DOHH2 (cell line): ENCODE data around the gene BRIP1.

Source experiments
- H3F3A ChIP-seq: fragments of 200-600 bp; sonication (generic), shearing (Covaris generic); 2 replicates; pipeline ENCODE4 v1.6.0; 2016; ENCODE audit warnings: antibody characterized with exemption, mild to moderate bottlenecking; ENCODE audit not compliant: control insufficient read depth, insufficient read depth
- H3K27ac ChIP-seq: fragments of 200-600 bp; sonication (generic); 2 replicates; pipeline ENCODE4 v1.5.1; 2014; ENCODE audit warnings: low read depth, mild to moderate bottlenecking, low read length, moderate library complexity
- H3K27me3 ChIP-seq: fragments of 200-600 bp; sonication (generic); 2 replicates; pipeline ENCODE4 v1.6.1; 2014; ENCODE audit warnings: mild to moderate bottlenecking, low read length, mixed read lengths; ENCODE audit not compliant: control insufficient read depth
- H3K36me3 ChIP-seq: fragments of 200-600 bp; sonication (generic); 2 replicates; pipeline ENCODE4 v1.6.1; 2014; ENCODE audit warnings: mild to moderate bottlenecking, low read length, moderate library complexity, mixed read lengths; ENCODE audit not compliant: control insufficient read depth
- H3K4me1 ChIP-seq: fragments of 200-600 bp; sonication (generic); 2 replicates; pipeline ENCODE4 v1.6.1; 2014; ENCODE audit warnings: mild to moderate bottlenecking, low read length, mixed read lengths; ENCODE audit not compliant: control insufficient read depth
- H3K4me2 ChIP-seq: fragments of 200-600 bp; sonication (generic); 2 replicates; pipeline ENCODE4 v1.6.0; 2014; ENCODE audit warnings: mild to moderate bottlenecking, low read length, moderate library complexity
- H3K4me3 ChIP-seq: fragments of 200-600 bp; sonication (generic); 2 replicates; pipeline ENCODE4 v1.5.1; 2014; ENCODE audit warnings: mild to moderate bottlenecking, low read length, mixed read lengths
- H3K79me2 ChIP-seq: fragments of 200-600 bp; sonication (generic); 2 replicates; pipeline ENCODE4 v1.6.1; 2014; ENCODE audit warnings: mild to moderate bottlenecking, low read length, mixed read lengths; ENCODE audit not compliant: control insufficient read depth
- H3K9me2 ChIP-seq: fragments of 200-600 bp; sonication (generic); replicated peaks from 2 replicates; pipeline ENCODE4 v1.6.1; 2014; ENCODE audit warnings: mild to moderate bottlenecking, low read length, mixed read lengths; ENCODE audit not compliant: control insufficient read depth
- H3K9me3 ChIP-seq: fragments of 200-600 bp; sonication (generic); 2 replicates; pipeline ENCODE4 v1.6.1; 2014; ENCODE audit warnings: antibody characterized with exemption, low read length, mixed read lengths; ENCODE audit not compliant: control insufficient read depth, insufficient read depth
- H4K20me1 ChIP-seq: fragments of 200-600 bp; sonication (generic); 2 replicates; pipeline ENCODE4 v1.6.0; 2014; ENCODE audit warnings: low read depth, mild to moderate bottlenecking, antibody characterized with exemption, low read length, moderate library complexity; ENCODE audit not compliant: control insufficient read depth, insufficient read depth
- EZH2phosphoT487 ChIP-seq: fragments of 200-600 bp; sonication (generic); IDR thresholded peaks from 2 replicates; pipeline ENCODE4 v1.6.1; 2017; ENCODE audit warnings: borderline replicate concordance, mild to moderate bottlenecking, antibody characterized with exemption, low read length, moderate library complexity, mixed read lengths
- TF ChIP-seq, protein P1 (sequence below): fragments of 200-600 bp; sonication (generic); IDR thresholded peaks from one replicate; pipeline ENCODE4 v1.5.1; 2014; ENCODE audit warnings: antibody characterized with exemption, mild to moderate bottlenecking, low read depth, low read length; ENCODE audit not compliant: poor library complexity, severe bottlenecking

BRIP1 gene

DNA sequence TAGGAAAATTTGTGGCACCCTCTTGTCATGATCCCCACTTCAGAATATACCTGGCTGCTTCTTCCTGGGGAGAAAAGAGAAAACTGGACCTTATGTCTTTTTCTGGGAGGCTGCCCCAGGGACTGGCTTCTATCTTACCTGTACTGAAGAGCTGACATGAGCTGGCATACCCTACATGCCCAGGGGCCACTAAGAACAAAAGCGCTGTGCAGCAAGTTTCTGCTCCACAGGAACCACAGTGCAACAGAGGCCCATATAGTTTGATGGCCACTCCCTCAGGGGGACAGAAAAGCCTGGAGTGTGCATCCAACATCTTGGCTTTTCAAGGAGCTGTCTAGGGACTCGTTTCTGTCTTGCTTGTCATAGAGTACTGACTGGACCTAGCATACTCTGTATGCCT lies 175.6 kb downstream of the BRIP1 start:
- H3K27me3 ChIP-seq: no peaks in the 10 kb centered on the region
- H3K9me3 ChIP-seq: no peaks in the 10 kb centered on the region
- H3K4me3 ChIP-seq: no peak overlapping the region
- H3K4me2 ChIP-seq: no peak overlapping the region
- H3K9me2 ChIP-seq: no peaks in the 10 kb centered on the region
- peaks cover 66% of the 10 kb centered on the region for H3K36me3 ChIP-seq
- H4K20me1 ChIP-seq: no peaks in the 10 kb centered on the region
- no peaks in the 10 kb centered on the region for H3F3A ChIP-seq
- no peaks in the 10 kb centered on the region for H3K79me2 ChIP-seq
- TF ChIP-seq, protein P1, sequence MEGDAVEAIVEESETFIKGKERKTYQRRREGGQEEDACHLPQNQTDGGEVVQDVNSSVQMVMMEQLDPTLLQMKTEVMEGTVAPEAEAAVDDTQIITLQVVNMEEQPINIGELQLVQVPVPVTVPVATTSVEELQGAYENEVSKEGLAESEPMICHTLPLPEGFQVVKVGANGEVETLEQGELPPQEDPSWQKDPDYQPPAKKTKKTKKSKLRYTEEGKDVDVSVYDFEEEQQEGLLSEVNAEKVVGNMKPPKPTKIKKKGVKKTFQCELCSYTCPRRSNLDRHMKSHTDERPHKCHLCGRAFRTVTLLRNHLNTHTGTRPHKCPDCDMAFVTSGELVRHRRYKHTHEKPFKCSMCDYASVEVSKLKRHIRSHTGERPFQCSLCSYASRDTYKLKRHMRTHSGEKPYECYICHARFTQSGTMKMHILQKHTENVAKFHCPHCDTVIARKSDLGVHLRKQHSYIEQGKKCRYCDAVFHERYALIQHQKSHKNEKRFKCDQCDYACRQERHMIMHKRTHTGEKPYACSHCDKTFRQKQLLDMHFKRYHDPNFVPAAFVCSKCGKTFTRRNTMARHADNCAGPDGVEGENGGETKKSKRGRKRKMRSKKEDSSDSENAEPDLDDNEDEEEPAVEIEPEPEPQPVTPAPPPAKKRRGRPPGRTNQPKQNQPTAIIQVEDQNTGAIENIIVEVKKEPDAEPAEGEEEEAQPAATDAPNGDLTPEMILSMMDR: no peak
- no peak for TF ChIP-seq EZH2phosphoT487
- H3K4me1 ChIP-seq: no peaks in the 10 kb centered on the region
- no peak overlapping the region for H3K27ac ChIP-seq

- TF ChIP-seq, protein P1: no peak
- TF ChIP-seq EZH2phosphoT487: no peak
- Histone ChIP-seq H3K9me2 (no peaks in the 10 kb centered on the region), H4K20me1 (no peaks in the 10 kb centered on the region), H3K36me3 (peaks cover 60% of the 10 kb centered on the region), H3K27ac (no peak overlapping the region), H3F3A (0 out of 2 replicates have a peak, but pooled peaks cover 3% of the 10 kb centered on the region), H3K9me3 (no peaks in the 10 kb centered on the region), H3K4me1 (no peaks in the 10 kb centered on the region), H3K27me3 (no peaks in the 10 kb centered on the region), H3K79me2 (no peaks in the 10 kb centered on the region), H3K4me2 (no peak overlapping the region), H3K4me3 (no peak overlapping the region)
Measured at GRCh38 chr17:61686113-61686512, 177.2 kb downstream of the BRIP1 start.

DNA sequence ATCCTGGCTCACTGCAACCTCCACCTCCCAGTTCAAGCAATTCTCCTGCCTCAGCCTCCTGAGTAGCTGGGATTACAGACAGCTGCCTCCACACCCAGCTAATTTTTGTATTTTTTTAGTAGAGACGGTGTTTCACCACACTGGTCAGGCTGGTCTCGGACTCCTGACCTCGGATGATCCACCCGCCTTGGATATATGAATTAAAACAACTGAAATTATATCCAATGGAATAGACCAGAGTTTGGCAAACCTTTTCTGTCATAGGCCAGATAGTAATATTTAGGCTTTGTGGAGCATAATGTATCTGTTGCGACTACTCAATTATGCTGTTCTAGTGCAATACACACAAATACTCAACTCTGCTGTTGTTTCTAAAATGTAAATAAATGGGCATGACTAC lies 178.5 kb downstream of the BRIP1 start:
- Histone ChIP-seq H3K27me3 (no peaks in the 10 kb centered on the region), H3K27ac (no peak overlapping the region), H3K4me3 (no peak overlapping the region), H3K36me3 (peaks cover 52% of the 10 kb centered on the region), H4K20me1 (no peaks in the 10 kb centered on the region), H3K9me3 (no peaks in the 10 kb centered on the region), H3K4me1 (no peaks in the 10 kb centered on the region), H3K4me2 (no peak overlapping the region), H3K79me2 (no peaks in the 10 kb centered on the region), H3K9me2 (no peaks in the 10 kb centered on the region), H3F3A (0 out of 2 replicates have a peak, but pooled peaks cover 3% of the 10 kb centered on the region)
- TF ChIP-seq, protein P1: no peak
- no peak for TF ChIP-seq EZH2phosphoT487
